ENCODE measurements around the gene SCN4B. TPM values are rescaled to one million over a fixed set of nuclear protein-coding genes. Genes with fewer than 3 reads are reported as not detected.

SCN4B gene
- total and polyA plus RNA-seq, 10 of the 15 experiments (the other 5 are each of a cell fraction or from before 2014, with no cell fraction given): 0.01 to 0.49 (median 0.04) TPM; not detected in 5

- TF ChIP-seq ZBTB4 (CRISPR knock-in tag; IDR thresholded peaks at IDR 0.05): no peak
- TF ChIP-seq SREBF1 (IDR thresholded peaks at IDR 0.05; ENCODE audit: low read length): no peak
- TF ChIP-seq PBX3 (IDR thresholded peaks at IDR 0.05; ENCODE audit: insufficient replicate concordance, low read depth, low read length): no peak
- no peak for TF ChIP-seq NR2C1 (IDR thresholded peaks at IDR 0.05)
- no peak for TF ChIP-seq PAX8 (IDR thresholded peaks at IDR 0.05)
- TF ChIP-seq RAD51 (IDR thresholded peaks at IDR 0.05): no peak
- no peak for TF ChIP-seq SMARCA5 (IDR thresholded peaks at IDR 0.05)
- no peak for TF ChIP-seq SPI1 (IDR thresholded peaks at IDR 0.05; ENCODE audit: borderline replicate concordance, insufficient read depth, low read depth, low read length)
- TF ChIP-seq ZZZ3 (IDR thresholded peaks at IDR 0.05; ENCODE audit: control insufficient read depth, insufficient read length, low read depth): no peak
- TF ChIP-seq TARDBP (IDR thresholded peaks at IDR 0.05; ENCODE audit: borderline replicate concordance): no peak
- no peak for TF ChIP-seq SMC3 (IDR thresholded peaks at IDR 0.05; ENCODE audit: borderline replicate concordance, low read length)
These were observed 52.6 kb downstream of the SCN4B start (continued) for GRCh38 chr11:118099838-118100556.

Measured in GM12878 (cell line).